GM12864 (cell line): ENCODE measurements around the gene GUK1.

Experiments
- DNase-seq: peaks from one replicate; pipeline ENCODE4 v3.0.0-alpha.2; 2011; ENCODE audit warnings: low read depth
- H3K4me3 ChIP-seq: 2 replicates; pipeline ENCODE4 v1.5.1; 2011; ENCODE audit warnings: mild to moderate bottlenecking, low read depth, low read length, control low read depth
- TF ChIP-seq, protein P1 (sequence below): IDR thresholded peaks from 2 replicates; pipeline ENCODE4 v1.5.1; 2011; ENCODE audit warnings: low read depth, mild to moderate bottlenecking, moderate library complexity, low read length, control low read depth, inconsistent platforms; ENCODE audit errors: missing control alignments

The GUK1 gene

DNA sequence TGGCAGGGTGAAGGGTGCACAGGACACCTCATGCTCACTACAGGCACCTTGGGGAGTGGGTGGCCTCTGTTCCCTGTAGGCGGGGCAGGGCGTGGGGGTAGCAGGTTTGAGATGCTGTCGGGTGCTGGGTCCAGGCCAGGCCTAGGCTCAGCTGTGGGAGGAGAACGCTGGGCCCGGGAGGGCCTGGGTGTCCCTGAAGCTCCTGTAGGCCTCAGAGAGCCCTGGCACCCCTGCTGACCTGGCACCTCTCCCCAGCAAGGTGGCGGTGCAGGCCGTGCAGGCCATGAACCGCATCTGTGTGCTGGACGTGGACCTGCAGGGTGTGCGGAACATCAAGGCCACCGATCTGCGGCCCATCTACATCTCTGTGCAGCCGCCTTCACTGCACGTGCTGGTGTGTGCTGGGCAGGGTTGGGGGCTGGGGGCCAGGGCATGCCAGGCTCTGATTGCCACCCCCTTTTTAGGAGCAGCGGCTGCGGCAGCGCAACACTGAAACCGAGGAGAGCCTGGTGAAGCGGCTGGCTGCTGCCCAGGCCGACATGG lies 7.1 kb downstream of the GUK1 start:
- H3K4me3 ChIP-seq: no peak overlapping the region
- TF ChIP-seq, protein P1, sequence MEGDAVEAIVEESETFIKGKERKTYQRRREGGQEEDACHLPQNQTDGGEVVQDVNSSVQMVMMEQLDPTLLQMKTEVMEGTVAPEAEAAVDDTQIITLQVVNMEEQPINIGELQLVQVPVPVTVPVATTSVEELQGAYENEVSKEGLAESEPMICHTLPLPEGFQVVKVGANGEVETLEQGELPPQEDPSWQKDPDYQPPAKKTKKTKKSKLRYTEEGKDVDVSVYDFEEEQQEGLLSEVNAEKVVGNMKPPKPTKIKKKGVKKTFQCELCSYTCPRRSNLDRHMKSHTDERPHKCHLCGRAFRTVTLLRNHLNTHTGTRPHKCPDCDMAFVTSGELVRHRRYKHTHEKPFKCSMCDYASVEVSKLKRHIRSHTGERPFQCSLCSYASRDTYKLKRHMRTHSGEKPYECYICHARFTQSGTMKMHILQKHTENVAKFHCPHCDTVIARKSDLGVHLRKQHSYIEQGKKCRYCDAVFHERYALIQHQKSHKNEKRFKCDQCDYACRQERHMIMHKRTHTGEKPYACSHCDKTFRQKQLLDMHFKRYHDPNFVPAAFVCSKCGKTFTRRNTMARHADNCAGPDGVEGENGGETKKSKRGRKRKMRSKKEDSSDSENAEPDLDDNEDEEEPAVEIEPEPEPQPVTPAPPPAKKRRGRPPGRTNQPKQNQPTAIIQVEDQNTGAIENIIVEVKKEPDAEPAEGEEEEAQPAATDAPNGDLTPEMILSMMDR: no peak
- no peak for DNase-seq

GRCh38 chr1:228147768-228148167 lies 7.7 kb downstream of the GUK1 start:
- no peak for DNase-seq
- TF ChIP-seq, protein P1: no peak
- H3K4me3 ChIP-seq: no peak overlapping the region

DNA sequence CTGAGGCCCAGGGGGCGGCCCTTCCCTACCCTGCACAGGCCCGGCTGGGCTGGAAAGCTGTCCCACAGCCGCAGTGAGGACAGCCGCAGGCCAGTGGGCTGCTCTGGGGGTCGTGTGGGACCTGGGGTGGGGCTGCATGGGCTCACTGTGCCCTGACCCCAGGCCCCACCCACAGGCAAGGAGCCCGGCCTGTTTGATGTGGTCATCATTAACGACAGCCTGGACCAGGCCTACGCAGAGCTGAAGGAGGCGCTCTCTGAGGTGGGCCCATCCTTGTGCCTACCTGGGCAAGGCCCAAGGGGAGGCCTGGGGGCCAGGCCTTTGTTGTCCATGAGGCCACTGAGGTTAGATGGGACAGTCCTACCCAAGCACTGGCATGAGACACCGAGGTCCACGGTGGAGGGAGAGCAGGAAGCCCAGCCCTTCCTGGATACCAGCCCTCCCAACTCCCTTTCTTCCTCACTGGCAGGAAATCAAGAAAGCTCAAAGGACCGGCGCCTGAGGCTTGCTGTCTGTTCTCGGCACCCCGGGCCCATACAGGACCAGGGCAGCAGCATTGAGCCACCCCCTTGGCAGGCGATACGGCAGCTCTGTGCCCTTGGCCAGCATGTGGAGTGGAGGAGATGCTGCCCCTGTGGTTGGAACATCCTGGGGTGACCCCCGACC lies 8.2 kb downstream of the GUK1 start:
- no peak overlapping the region for H3K4me3 ChIP-seq
- no peak for DNase-seq
- TF ChIP-seq, protein P1: no peak

GRCh38 chr1:228148935-228149405 lies 8.9 kb downstream of the GUK1 start:
- TF ChIP-seq, protein P1: no peak

DNA sequence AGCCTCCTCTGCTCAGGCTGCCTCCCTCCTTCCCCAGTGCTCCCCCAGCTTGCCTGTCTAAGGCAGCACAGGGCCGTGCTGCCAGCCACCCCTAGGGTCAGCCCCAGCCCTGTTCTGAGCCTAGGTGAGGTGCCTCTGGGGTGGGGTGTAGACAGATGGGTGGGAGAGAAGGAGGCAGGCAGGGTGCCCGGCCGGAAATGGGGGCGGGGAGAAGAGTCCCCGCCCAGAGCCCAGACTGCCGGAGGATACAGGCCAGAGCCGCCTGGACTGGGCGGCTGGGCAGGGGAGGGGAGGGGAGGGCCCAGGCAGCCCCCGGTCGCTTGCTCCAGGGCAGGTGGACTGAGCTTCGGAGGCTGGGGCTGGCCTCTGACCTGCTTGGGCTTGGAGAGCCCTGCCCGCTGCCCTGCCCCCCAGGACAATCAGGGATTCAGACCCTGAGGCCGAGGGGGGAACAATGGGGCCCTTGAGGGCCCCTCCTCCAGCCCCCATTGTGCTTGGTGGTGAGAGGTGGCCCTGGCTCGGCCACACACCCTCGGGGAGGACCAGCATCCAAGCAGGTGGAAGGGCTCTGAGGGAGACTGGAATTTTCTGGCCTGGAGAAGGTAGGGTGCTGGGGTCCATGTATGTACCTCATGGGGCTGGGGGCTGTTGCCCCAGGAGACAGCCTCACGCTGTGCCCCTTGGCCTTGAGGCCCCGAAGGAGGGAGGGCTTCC lies 9.5 kb downstream of the GUK1 start, which contains the start of gene GJC2:
TSS of gene GJC2 (plus strand) at position 525 of the 714 bp plus-strand sequence. CDS start 7,829 bp downstream, outside the sequence.
- TF ChIP-seq, protein P1: no peak
- no peak within 1 kb of the TSS for H3K4me3 ChIP-seq
- DNase-seq: no peak

More at GRCh38 chr1:228148935-228149405, 8.9 kb downstream of the GUK1 start:
- DNase-seq: no peak
- H3K4me3 ChIP-seq: no peak overlapping the region

- TF ChIP-seq, protein P1: no peak
- DNase-seq: no peak
- H3K4me3 ChIP-seq: no peak overlapping the region
These were observed 10.0 kb downstream of the GUK1 start for GRCh38 chr1:228150120-228150460.
